GM18508 (cell line): ENCODE results near the gene LRRC49.
"Not testable (repeated sequence)": the region's sequence is repeated elsewhere in the genome, so short reads cannot be mapped to it uniquely, and the experiment has no call there.

Experiments
- ATAC-seq: cut with Tn5 transposase; IDR thresholded peaks from one replicate; pipeline ENCODE4 v1.9.1; 2021; ENCODE audit warnings: moderate number of reproducible peaks; ENCODE audit not compliant: insufficient read depth, unreplicated experiment

The LRRC49 gene

DNA sequence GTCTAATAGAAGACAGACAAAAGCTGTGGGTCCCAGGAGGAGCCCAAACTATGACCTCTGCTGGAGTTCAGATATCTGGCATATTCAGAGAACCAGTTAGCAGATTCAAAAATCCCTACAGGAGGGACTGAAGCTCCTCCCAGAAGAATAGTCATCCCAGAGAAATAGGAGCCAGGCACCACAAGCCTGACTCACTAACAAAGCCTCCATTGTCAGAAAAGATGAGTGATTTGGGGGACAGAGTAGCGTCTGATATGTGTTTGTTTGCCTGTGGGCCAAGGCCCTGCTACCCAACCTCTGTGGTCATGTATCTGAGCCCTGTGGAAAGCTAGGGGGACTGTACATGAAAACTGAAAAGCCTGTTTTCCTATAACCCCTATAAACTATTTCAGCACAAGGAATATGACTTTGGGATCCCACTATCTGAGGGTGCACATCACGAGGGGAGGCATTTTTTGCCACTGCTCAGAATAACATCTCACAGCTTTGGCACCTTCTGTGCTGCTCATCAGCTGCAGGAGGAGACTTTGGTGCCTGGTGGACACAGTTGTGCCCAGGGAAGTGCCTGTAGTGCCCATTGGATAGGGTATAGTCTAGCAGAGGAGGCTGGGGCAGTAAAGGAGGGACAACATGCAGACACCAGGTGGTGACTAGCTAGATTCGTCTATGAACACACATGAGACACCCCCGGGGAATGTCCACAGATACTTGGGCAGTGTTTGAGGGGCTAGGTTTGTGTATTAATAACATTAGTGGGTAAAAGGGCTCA is 29.0 kb upstream of the LRRC49 start:
- no peak for ATAC-seq

DNA sequence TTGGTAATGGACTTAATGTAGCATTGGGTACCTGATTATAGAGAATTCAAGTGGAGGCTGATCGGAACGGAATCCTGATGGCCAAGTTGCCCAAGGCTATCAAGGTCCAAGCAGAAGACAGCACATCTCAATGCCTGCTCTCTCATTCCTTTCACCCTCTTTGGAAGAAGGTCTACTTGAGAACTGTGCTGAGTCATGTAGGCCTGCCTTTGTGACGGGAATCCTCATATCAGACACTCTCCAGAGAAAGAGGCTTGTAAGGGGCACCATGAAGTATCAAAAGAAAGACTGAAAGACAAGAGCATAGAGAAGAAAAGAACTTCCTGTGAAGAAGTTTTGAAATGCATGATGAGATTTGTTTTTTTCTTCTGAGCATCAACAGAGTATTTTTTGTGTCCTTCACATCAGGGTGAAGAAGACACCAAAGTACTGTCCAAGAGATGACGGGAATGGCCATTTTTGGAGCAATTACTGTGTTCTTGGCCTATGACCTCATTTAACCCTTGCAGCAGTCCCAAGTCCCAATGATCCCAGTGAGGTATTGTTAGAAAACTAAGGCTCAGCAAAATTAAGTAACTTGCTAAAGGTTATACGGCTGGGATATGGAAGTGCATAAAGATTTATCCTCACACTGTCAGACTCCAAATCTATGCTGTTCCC is 25.5 kb upstream of the LRRC49 start:
- no peak for ATAC-seq

DNA sequence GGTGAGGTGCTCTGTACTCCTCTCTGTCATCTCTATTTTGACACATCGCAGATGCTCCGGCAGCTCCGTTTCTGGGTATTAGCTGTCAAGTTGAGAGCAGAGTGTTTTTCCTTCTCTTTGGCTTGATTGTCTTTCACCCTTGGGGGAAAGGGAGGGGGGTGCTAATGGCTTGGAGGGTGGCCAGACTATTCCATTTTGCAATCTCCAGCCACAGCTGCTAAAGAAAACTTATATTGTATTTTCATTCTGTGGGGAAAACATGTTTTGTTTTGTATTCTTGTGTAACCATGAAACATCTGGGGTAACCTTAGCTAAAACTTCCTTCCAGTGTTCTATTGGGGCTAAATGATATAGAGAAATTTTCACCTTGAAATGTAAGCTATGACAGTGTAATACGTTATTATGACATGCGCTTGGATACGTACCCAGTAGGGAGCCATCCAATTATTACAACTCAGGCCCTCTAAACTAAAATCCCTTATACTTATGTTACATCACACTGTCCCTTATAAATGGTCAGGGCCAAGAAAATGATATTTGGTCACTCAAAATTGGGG is 24.6 kb upstream of the LRRC49 start:
- no peak for ATAC-seq

GRCh38 chr15:70869346-70869745 is 23.3 kb upstream of the LRRC49 start:
- ATAC-seq = no peak

DNA sequence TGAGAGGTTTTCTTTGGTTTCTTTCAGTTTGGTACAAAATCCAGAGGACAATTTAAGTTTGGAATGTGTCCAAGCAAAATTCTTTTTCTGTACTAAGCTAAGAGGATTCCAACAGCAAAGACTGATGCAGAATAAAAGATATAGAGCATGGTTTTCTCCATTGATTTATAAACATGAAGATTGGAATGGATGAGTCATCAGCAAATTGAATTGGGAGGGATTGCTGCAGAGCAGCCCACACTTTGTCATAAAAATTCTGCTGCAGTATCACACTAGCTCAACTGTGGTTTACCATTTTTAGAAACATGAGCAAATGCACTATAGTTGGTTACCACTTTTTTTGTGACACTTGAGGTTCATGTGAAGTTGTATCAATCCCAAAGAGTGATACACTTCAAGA is 22.6 kb upstream of the LRRC49 start:
- ATAC-seq = no peak

DNA sequence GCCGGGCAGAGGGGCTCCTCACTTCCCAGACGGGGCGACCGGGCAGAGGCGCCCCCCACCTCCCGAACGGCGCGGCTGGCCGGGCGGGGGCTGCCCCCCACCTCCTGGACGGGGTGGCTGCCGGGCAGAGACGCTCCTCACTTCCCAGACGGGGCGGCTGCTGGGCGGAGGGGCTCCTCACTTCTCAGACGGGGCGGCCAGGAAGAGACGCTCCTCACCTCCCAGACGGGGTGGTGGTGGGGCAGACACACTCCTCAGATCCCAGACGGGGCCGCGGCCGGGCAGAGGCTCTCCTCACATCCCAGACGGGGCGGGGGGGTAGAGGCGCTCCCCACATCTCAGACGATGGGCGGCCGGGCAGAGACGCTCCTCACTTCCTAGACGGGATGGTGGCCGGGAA is 21.1 kb upstream of the LRRC49 start:
- not testable (repeated sequence) for ATAC-seq

- ATAC-seq = no peak
Measured at GRCh38 chr15:70873232-70874054, 19.2 kb upstream of the LRRC49 start.

DNA sequence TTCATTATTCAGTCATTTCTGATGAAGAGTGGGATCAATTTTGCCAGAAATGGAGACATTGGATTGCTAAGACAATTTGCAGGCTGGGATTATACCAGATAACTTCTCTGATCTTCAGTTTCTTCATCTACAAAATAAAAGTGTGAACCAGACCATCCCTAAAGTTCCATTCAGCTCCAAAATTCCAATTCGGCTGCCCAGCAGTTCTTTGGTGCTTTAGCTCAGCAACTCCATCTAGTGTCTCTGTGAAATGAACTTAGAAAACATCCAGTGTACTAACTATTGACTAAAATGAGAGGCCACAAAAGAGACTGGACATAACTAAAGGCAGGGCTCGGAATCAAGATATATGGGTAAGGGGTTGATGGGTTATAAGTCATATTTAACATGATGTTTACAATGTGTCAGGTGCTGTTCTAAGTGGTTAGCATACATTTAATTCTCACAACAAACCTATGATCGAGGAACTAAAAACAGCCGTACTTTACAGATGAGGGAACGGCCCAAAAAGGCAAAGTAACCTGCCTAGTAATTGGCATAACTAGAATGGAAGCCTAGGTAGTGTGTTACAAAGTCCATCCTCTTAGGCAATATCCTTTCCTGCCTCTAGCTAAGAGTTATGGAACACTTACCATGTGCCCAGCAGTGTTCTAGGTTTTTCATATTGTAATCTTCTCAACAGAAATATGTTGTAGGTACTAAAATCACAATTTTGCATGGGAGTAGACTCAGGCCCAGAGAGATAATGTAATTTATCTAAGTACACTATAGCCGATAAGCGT is 17.4 kb upstream of the LRRC49 start:
- ATAC-seq = no peak

DNA sequence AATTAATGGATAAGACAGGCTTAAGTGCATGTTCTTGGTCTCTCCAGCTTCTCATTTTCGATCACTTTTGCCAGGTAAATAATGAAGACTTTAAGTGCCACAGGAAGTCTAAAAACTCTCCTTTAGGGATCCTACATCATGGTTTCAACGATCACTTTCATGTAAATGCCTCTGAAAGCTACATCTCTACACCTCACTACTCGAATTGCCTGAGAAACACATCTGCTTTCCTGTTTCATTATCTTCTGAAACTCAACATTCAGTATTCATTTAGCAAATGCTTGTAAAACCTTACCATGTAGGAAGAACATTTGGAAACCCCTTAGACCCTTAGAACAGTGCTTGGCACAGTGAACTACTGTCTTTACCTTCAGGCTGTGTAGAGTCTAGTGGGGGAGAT is 16.6 kb upstream of the LRRC49 start:
- no peak for ATAC-seq

DNA sequence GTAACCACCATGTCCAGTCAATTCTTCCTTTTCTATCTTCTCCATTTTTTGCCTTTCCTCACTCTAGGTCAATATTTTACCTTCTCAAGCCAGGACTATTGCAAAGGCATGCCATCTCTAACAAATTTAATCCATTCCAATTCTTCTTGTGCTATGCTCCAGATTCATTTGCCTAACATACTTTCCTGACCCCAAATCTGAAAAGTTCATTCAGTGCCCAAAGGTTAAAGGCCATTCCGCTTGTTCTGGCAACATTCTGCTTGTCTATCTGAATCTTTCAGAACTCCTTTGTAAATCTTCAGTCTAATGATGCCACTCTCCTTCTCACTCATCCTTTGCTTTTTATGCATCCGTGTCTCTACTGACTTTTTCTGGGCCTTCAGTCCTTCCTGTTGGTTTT is 15.9 kb upstream of the LRRC49 start:
- no peak for ATAC-seq

DNA sequence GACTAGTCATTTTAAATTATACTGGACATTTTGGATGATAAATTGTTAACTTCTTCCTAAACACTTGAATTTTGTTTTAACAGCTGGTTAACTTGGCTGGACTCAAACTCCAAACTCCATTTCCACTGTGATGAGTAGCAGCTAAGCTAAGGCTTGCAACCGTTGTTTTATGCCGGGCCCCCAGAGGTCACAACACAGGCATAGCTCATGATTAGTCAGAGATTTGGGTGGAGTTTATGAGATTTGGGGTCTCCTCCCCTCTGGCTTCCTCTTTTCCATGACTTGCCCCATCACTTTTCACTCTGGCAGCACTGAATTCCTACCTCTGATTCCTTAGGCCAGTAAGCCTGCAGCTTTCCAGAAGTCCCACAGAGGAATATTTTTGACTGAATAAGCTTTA is 13.2 kb upstream of the LRRC49 start:
- no peak for ATAC-seq

DNA sequence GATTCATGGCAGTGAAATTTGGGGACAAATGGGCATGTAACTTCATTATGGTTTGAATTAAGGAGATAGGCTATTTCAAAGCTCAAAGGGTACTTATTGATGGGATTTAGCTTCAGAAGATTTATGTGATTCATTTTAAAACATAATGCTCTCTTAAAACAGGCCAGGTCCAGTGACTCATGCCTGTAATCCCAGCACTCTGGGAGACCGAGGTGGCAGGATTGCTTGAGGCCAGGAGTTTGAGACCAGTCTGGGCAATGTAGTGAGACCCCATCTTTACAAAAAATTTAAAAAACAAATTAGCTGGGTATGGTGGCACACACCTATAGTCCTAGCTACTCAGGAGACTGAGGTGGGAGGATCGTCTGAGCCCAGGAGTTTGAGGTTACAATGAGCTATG is 11.8 kb upstream of the LRRC49 start:
- no peak for ATAC-seq

DNA sequence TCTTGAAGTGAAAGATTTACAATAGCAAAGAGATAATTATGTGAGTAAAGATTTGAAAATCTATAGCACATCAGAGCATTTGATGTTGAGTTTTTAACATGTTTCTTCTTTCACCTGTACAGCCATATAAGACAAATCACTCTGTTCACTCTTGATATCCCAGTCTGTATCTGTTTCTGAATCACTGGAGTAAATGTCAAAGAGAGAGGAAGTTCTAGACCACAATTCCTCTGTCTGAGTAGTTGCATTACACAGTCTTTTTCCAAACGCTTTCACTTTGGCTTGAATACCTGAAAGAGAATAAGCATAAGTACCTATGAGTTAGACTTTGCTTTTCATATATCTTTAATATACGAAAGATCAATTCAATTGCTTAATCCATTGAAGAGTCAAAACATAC is 10.3 kb upstream of the LRRC49 start:
- ATAC-seq = no peak

DNA sequence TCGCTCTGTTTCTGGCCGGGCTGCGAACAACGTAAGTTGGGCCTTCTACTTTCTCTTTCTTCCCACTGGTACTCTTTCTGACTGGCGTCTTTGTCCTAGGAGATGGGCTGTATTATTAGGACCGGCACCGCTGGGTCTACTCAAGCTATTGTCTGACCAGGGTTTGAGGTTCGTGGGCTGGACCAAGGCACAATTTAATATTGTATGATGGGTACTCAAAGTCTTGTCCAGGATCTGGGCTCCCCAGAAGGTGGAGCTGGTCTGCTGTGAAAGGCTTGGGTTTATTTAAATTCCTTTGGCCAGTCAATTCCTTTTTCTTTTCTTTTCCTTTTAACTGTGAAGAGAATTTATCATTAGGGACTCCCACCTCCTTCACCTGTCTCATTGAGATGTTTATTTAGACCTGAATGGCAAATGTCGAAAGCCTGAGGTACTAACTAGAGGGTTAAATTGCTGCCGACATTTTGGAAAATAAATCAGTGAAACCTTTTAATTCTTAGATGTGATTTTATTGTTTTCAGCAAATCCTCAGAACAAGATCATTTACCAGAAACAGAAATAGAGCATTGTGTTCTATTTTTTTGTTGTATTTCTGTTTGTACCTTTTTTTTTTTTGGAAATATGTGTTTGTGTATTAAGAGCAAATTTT is 410 bp downstream of the LRRC49 start:
- ATAC-seq = no peak

- no peak for ATAC-seq
Measured at GRCh38 chr15:70902107-70902506, 9.5 kb downstream of the LRRC49 start.

GRCh38 chr15:70906842-70907241 is 14.2 kb downstream of the LRRC49 start:
- no peak for ATAC-seq

GRCh38 chr15:70907784-70908471 is 15.3 kb downstream of the LRRC49 start:
- ATAC-seq = no peak

DNA sequence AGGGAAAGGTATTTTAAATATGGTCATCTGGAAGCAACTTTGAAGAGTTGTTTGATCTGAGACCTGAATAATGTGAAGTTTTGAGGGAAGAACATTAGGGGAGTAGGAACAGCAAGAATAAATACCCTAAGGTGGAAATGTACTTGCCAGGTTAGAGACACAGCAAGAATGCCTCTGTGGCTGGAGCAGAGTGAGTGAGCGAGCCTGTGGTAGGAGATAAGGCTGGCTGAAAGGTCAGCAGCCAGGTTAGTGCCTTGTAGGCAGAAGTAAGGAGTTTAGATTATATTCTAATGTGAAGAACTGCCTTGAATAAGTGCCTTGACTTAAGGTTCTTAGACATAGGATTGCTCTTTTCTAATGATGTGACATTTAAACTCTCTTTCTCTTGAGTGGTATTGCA is 18.3 kb downstream of the LRRC49 start:
- ATAC-seq = no peak

GRCh38 chr15:70912187-70912586 is 19.6 kb downstream of the LRRC49 start:
- no peak for ATAC-seq
